GM19438 (cell line): ENCODE data around the gene ZNF451.
"Not testable (repeated sequence)": the region's sequence is repeated elsewhere in the genome, so short reads cannot be mapped to it uniquely, and the experiment has no call there.

ENCODE experiments used
- ATAC-seq: cut with Tn5 transposase; IDR thresholded peaks from one replicate; pipeline ENCODE4 v1.9.1; 2021; ENCODE audit warnings: low read depth; ENCODE audit not compliant: unreplicated experiment

The ZNF451 gene

DNA sequence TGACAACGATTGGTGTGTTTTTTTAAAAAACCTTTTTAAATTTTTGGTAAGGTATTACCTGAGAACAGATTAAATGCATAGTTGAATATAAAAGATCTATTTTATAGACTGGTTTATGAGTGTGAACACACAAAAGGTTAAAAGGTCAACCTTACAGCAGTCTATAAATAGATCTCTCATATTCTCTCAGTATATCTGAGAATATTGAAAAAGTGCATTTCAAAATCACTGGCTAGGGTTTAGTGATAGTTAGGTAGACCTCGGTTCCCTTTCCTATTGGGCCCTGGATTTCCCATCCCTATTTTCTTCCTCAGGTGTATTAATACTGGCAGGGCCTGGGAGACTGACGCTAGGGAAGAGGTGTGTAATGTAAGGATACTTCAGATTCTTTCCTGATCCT lies 723 bp upstream of the ZNF451 start:
- no peak for ATAC-seq

DNA sequence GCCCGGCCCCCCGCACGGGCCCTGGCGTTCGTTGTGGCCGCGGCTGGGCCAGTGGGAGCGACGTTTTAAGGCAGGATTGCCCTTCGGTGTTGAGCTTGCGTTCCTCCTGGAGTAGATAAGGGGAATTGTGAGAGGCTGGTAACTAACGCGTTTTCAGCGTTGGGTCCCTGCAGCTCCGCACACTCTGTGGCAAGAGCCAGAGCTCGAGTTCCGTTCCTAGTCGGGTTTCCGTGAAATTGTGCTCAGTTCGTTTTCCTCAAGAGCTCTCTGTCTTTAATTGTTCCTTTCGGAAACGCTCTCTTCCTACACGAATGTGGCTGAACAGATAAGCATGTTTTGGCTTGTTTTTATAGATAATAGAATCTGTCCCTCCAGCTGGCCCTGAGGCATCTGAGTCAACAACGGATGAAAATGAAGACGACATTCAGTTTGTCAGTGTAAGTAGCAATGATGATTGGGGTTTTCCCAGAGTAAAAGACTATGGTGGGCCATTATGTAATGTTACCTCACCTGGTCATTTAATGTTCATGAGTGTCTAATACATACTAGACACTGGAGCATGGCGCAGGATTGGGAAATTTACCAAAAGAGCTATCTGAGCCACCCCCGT lies 575 bp downstream of the ZNF451 start:
- ATAC-seq: peak; percentile 17

DNA sequence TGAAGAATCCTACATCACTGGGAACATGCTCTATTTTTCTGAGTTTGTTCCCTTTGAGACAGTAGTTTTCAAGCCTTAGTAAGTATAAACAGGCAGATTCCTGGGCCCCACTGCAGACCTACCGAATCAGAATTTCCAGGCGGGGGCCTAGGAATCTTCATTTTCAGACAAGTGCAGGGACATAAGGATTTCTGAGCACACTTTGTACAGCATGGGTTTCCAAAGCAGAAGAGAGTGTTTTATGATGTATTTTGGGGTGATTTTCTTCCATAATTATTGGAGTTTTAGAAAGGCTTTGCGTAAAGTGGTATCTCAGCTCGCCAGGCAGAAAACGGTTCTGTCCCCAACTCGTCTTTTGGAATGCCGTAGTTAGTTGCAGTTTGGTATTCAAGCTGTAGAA lies 1.4 kb downstream of the ZNF451 start:
- not testable (repeated sequence) for ATAC-seq

DNA sequence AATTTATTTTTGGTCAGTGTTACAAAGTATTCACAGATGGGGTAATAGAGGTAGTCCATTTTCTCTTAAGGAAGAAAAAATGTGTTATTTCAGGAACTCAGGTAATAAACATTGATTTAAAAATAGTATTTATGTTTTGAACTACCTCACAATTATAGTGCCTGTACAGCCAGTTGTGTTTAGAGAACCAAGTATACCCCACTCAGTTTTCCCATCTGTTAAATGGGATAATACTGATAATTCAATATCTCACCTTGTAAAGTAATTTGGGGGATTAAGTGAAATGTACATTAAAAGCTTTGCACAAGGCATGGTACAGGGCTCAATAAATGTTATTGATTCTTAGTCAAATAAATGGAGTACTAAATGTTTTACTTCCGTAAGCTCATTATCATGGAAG lies 4.7 kb downstream of the ZNF451 start:
- no peak for ATAC-seq

DNA sequence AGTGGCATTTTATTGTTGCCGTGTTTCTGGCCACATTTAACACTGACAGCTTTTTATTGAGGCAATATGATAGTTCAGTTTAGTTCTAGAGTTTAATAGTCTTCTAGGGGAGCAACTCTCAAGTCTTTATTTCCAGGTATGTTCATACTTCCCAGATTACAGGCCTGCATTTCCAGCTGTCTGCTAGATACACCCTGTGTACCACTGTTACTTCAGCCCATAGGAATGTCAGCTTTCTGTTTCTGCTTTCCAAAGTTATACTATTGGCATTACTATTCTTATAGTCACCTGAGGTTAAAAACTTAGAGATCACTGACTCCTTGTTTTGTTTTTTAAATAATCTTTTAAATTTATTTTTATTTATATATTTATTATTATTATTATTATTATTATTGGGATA lies 7.6 kb downstream of the ZNF451 start:
- ATAC-seq: no peak

- no peak for ATAC-seq
Measured at GRCh38 chr6:57102976-57103375, 13.0 kb downstream of the ZNF451 start.

GRCh38 chr6:57104336-57104735 lies 14.3 kb downstream of the ZNF451 start:
- ATAC-seq: no peak

DNA sequence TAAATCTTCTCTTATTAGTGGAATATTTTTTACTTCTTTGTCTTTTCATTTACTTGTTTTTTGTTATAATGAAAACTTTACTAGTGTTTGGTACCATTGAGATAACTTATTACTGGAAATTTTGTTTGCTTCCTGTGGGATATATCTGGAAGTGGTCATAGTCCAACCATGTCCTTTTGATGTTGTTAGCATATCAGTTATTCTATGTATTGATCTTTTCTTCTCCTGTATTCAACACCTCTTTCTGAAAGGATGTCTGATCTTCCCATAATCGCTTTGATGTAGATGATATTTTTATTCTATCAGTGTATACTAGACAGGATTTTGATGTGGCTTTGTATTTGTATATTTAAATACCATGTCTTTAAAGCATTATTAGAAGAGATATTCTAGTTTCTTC lies 17.0 kb downstream of the ZNF451 start:
- no peak for ATAC-seq

DNA sequence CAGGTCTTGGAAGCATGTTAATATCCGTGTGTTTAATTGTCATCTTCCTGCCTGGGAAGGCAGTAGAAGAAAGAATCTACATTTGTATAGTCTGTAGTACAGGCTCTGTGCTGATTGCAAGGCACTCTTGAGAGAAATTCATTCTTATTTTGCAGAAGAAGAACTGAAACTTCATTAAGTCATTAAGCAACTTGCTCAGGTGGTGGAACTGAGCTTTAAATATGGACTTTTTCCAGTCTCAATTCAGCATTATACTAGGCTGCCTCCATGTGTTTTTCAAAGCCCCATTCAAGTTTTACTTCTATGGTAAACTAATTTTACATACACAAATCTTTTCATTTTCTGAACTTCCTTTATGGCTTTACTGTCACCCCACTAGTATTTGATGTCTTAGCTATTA lies 18.7 kb downstream of the ZNF451 start:
- ATAC-seq: peak; percentile 86

GRCh38 chr6:57109880-57110279 lies 19.9 kb downstream of the ZNF451 start:
- no peak for ATAC-seq

GRCh38 chr6:57113105-57113504 lies 23.1 kb downstream of the ZNF451 start:
- no peak for ATAC-seq

DNA sequence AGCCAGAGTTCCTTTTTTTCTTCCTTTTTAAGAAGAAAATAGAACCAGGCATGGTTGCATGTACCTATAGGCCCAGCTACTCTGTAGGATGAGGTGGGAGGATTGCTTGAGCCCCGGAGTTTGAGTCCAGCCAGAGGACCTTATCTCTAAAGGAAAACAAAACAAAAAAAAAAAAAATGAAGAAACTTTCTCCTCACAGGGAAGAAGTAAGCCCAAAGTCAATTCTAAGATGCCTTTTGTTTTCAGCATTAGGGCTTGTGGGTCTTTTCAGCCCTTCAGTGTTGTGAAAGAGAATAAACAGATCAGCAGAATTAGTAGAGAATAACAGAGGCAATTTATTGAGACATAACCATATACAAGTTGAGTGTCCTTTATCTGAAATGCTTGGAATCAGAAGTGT lies 26.8 kb downstream of the ZNF451 start:
- ATAC-seq: no peak

- ATAC-seq: no peak
Measured at GRCh38 chr6:57117796-57118195, 27.8 kb downstream of the ZNF451 start.

GRCh38 chr6:57123111-57123510 lies 33.1 kb downstream of the ZNF451 start:
- no peak for ATAC-seq

GRCh38 chr6:57127763-57128162 lies 37.8 kb downstream of the ZNF451 start:
- ATAC-seq: no peak

DNA sequence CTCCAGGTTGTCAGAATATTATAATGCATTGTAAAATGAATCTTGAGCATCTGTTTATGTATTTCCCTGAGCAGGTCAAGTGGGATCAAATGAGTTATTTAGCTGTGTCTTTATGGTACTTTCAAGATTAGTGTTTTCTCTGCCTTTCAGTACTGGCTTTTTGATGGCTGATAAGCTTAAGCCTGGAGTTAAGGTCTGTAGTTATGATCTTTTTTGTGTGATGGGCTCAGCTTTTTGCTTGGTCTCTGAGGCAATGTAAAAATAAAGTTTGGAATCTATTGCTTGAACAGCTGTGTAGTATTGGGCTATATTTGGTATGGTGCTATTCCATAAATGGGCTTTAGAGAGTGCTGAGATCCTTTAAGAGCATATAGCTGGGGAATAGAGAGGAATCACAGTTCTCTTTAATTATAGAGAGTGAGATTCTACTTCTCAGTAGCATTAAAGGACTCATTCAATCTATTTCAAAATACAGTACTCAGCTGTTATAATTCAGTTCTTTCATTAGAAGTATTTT lies 40.7 kb downstream of the ZNF451 start:
- no peak for ATAC-seq

DNA sequence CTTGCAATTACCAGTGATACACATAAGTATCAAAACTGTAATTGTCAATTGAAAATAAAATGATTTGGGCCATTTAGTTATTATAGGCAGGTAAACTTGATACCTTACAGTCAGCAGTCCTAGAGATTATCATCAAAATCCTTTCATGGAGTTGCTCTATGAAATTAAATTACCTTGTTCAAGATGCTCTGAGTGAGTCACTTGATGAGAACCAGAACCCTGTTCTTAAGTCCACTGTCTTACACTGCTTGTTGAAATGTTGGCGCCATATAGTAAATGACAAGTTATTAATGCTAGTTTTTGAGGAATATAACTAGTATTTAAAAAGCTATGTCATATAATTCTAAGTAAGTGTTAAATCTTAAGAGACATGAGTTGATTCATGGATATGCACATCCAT lies 45.0 kb downstream of the ZNF451 start:
- no peak for ATAC-seq

DNA sequence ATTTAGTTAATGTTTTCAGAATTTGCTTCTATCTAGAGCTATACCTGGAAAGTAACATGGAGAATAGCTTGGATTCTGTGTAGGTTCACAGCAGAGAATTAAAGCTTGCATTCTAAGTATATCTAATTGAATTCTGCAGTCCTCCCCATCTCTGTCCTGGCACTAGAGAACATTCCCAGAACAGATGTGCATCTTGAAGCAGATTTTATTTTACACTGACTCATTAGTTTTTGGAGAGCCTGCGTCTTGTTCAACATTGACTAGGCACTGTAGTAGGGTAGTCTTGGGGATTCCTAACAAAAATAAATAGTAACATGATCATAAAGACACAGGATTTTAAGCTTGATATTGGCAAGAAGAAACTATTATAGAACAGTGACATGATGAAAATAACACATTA lies 45.9 kb downstream of the ZNF451 start:
- no peak for ATAC-seq

DNA sequence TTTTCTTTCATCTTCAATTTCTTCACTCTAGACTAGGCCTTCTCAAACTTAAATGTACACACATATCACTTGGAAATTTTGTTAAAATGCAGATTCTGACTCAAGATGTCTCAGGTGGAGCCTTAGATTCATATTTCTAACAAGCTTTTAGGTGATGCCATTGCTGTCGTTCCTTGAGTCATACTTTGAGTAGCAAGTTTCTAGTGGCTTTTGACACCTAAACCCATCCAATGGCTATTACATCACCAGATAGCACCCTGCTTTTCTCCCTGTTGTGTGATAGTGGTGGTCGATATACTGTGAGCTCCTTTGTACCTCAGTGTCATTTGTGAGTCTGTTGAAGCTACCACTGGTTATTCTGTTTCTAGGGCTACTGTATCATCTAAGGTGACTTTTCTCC lies 47.4 kb downstream of the ZNF451 start:
- ATAC-seq: no peak

DNA sequence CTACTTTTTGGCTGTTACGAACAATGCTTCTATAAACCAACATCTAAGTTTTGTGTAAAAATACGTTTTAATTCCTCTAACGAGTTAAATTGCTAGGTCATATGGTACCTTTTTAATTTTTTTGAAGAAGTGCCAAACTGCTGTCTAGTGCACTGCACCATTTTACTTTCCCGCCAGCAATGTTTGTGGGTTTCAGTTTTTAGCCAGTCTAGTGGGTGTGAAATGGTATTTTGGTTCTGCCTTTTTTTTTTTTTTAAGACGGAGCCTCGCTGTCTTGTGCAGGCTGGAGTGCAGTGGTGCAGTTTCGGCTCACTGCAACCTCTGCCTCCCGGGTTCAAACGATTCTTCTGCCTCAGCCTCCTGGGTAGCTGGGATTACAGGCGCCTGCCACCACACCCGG lies 48.0 kb downstream of the ZNF451 start:
- no peak for ATAC-seq

- ATAC-seq: no peak
Measured at GRCh38 chr6:57141451-57142177, 51.6 kb downstream of the ZNF451 start.

DNA sequence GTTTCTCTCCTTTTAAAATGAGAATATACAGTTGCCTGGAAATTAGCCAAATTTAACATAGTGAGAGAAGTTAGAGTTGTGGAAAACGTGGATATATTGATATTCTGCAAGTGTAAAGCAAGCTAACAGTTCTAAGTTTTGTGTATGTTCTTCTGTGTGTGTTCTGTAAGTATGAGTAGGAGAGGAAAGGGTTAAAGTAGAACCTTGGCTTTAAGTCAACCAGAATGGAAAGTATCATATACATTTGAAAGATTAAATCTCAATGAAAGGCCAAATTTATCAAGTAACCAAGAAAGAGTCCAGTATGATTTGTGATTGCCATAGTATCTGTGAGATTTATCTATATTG lies 52.2 kb downstream of the ZNF451 start:
- ATAC-seq: no peak
